Body of pancreas (tissue), 4 donors: ENCODE measurements around the gene TANC1. TPM values are rescaled to one million over a fixed set of nuclear protein-coding genes. Genes with fewer than 3 reads are reported as not detected.

ENCODE experiments used
- ATAC-seq: fragments of 150-250 bp; one replicate; pipeline ENCODE4 v1.9.1; 2016
- DNase-seq, 4 donors: peaks; one replicate each; pipeline ENCODE4 v3.0.0-alpha.2; 2019
- H3K27ac ChIP-seq, 4 donors: fragments of 200-600 bp; sonication (generic); 1 replicate in 3 of 4; 2 replicates in 1 of 4; pipeline versions ENCODE4 v1.5.1 to v1.6.1; 2016 to 2019; ENCODE audit warnings: mild to moderate bottlenecking in 1 of 4, mixed read lengths in 1 of 4, moderate library complexity in 1 of 4
- H3K27me3 ChIP-seq, 2 donors: fragments of 200-600 bp; sonication (generic); one replicate each; pipeline ENCODE4 v1.6.0; 2016; ENCODE audit warnings: mild to moderate bottlenecking in 1 of 2
- H3K36me3 ChIP-seq, 2 donors: fragments of 200-600 bp; sonication (generic); replicated peaks in 1 of 2; 2 replicates each; pipeline ENCODE4 v1.5.1; 2016; ENCODE audit warnings: low read depth in 2 of 2; ENCODE audit not compliant: insufficient read depth in 1 of 2
- H3K4me1 ChIP-seq: fragments of 200-600 bp; sonication (generic); one replicate; pipeline ENCODE4 v1.6.0; 2016
- H3K4me3 ChIP-seq, 2 donors: fragments of 200-600 bp; sonication (generic); 1 replicate in 1 of 2; 2 replicates in 1 of 2; pipeline ENCODE4 v1.5.1; 2016 to 2019
- H3K9me3 ChIP-seq, 3 donors: fragments of 200-600 bp; sonication (generic); 1 replicate in 2 of 3; 2 replicates in 1 of 3; pipeline ENCODE4 v1.5.1; 2016
- CTCF ChIP-seq, 7 experiments: fragments of 450-650 bp in 4 of 7; fragments of 200-600 bp in 3 of 7; sonication (generic) in 3 of 7; IDR thresholded peaks; one replicate each; pipeline ENCODE4 v1.5.1; 2016 to 2019; ENCODE audit warnings: antibody characterized with exemption in 7 of 7
- POLR2A ChIP-seq, 3 donors: fragments of 450-650 bp; IDR thresholded peaks; one replicate each; pipeline ENCODE4 v1.6.1; 2016; ENCODE audit warnings: antibody characterized with exemption in 3 of 3, mild to moderate bottlenecking in 2 of 3
- WGBS, 2 donors: methylation state at CpG; one replicate each; pipeline ENCODE4 v1.1.5; 2017; 5-methylcytosine and 5-hydroxymethylcytosine counted together
- intact Hi-C: fragments of 100-400 bp; cut with DNase I; formaldehyde crosslinking; loops from one replicate; pipeline ENCODE4 v1.15.1; 2023
- total RNA-seq, 2 donors: library from RNA; depleted of rRNA; stranded (reverse); fragments of >200 nt; gene quantifications; one replicate each; pipeline ENCODE4 v1.1.0, GENCODE V29; 2016

Gene TANC1
- total RNA-seq, 2 donors from 2014 or later = 23.1 to 23.3 TPM

- Histone ChIP-seq H3K4me1 (peaks cover 42% of the 10 kb centered on the region), H3K27me3 (no peaks in the 10 kb centered on the region), H3K4me3 (no peak overlapping the region), H3K9me3 (no peaks in the 10 kb centered on the region), H3K36me3 (no peaks in the 10 kb centered on the region), H3K27ac (no peak overlapping the region)
- intact Hi-C loops = no loop called here
- DNase-seq (no peak), ATAC-seq (peak; percentile 18)
- 68 to 82% methylated on average over 1 of the region's 1 CpG for WGBS, 2 donors
- no peak for TF ChIP-seq POLR2A (IDR thresholded peaks at IDR 0.05)
- no peak for TF ChIP-seq CTCF (IDR thresholded peaks at IDR 0.05)
Observed at GRCh38 chr2:159046966-159047365, 78.5 kb downstream of the TANC1 start.

DNA sequence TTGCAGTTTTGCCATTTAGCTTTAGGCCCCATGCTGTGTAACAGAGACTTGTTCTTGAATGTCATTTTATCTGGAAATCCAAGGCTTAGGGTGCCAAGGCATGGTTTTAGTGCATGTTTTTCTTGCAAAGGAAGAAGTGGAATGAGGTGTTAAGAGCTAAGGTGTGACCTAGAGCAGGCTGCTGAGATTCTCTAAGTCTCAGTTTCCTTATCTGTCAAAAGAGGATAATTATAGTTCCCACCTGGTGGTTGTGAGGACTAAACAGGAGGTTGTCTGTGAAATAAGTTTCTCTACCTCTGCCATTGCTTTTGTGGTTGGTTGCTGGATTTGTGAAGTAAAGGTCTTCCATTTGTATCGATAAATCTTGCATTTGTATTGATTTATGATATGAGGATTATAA is 82.0 kb downstream of the TANC1 start:
- no peak overlapping the region for H3K4me3 ChIP-seq
- WGBS, 2 donors = 100% methylated on average over 1 of the region's 1 CpG
- DNase-seq (no peak), ATAC-seq (no peak)
- TF ChIP-seq POLR2A (IDR thresholded peaks at IDR 0.05) (no peak), CTCF (IDR thresholded peaks at IDR 0.05) (no peak)
- intact Hi-C loops = no loop called here
- peaks cover 20% of the 10 kb centered on the region for H3K4me1 ChIP-seq
- H3K27me3 ChIP-seq = no peaks in the 10 kb centered on the region
- H3K27ac ChIP-seq = no peak overlapping the region
- H3K9me3 ChIP-seq = no peaks in the 10 kb centered on the region
- no peaks in the 10 kb centered on the region for H3K36me3 ChIP-seq

DNA sequence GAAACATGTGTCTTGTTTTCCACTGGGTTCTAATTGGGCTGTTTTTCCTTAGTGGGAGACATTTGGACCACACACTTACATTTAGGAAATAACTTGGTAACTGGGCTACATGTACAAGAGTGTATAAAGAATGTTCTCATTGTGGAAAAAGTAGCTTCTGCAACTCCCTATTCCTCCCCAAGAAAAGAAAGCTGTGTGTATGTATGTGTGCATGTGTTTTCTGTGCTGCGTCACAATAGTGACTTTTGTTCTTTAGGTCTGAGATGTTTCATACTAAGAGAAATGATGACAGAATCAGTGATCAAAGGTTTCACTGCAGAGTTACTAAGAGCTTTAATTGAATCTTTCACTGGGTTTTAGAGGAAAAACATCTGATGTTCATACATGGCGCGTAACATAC is 82.7 kb downstream of the TANC1 start:
- 93 to 99% methylated on average over 3 of the region's 3 CpGs for WGBS, 2 donors
- Histone ChIP-seq H3K4me1 (peaks cover 14% of the 10 kb centered on the region), H3K27me3 (no peaks in the 10 kb centered on the region), H3K9me3 (no peaks in the 10 kb centered on the region), H3K36me3 (no peaks in the 10 kb centered on the region), H3K4me3 (no peak overlapping the region), H3K27ac (no peak overlapping the region)
- TF ChIP-seq CTCF (IDR thresholded peaks at IDR 0.05) = no peak
- TF ChIP-seq POLR2A (IDR thresholded peaks at IDR 0.05) = no peak
- ATAC-seq = no peak
- intact Hi-C loops = no loop called here
- no peak for DNase-seq

- 59 to 70% methylated on average over 4 to 5 of the region's 5 CpGs for WGBS, 2 donors
- no peaks in the 10 kb centered on the region for H3K9me3 ChIP-seq
- no peak overlapping the region for H3K27ac ChIP-seq
- H3K36me3 ChIP-seq = no peaks in the 10 kb centered on the region
- TF ChIP-seq POLR2A (IDR thresholded peaks at IDR 0.05) = no peak
- no peak for TF ChIP-seq CTCF (IDR thresholded peaks at IDR 0.05)
- peaks cover 8% of the 10 kb centered on the region for H3K4me1 ChIP-seq
- intact Hi-C loops = no loop called here
- DNase-seq (no peak), ATAC-seq (no peak)
- no peaks in the 10 kb centered on the region for H3K27me3 ChIP-seq
- no peak overlapping the region for H3K4me3 ChIP-seq
Observed at GRCh38 chr2:159051661-159052060, 83.2 kb downstream of the TANC1 start.

DNA sequence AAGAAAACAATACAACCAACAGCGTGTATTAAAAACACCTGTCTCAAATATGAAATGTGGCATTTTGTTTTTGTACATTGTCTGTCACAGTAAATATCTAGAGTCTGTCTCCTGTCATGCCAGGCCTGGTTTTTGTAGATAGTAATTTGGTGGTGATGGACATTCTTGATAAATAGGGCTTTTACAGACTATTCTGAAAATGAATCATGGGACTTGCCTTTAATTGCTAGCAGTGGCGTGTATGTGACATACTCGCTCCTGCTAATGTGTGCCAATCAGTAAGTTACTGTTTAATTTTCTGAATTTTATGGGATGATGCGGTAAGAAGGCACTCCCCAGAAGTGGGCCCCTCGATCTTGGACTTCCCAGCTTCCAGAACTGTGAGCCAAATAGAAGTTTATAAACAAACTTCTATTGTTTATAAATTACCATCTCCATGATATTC is 83.7 kb downstream of the TANC1 start:
- Histone ChIP-seq H3K27me3 (no peaks in the 10 kb centered on the region), H3K4me1 (peaks cover 5% of the 10 kb centered on the region), H3K27ac (no peak overlapping the region), H3K9me3 (no peaks in the 10 kb centered on the region), H3K4me3 (no peak overlapping the region), H3K36me3 (no peaks in the 10 kb centered on the region)
- no peak for TF ChIP-seq CTCF (IDR thresholded peaks at IDR 0.05)
- no peak for TF ChIP-seq POLR2A (IDR thresholded peaks at IDR 0.05)
- ATAC-seq = no peak
- intact Hi-C loops = no loop called here
- WGBS, 2 donors = 77 to 80% methylated on average over 5 of the region's 5 CpGs
- DNase-seq = no peak
